Measurements from ENCODE around the gene COL9A1.
A peak's percentile ranks its signal among the peaks of the same experiment; 100 is the strongest.
"Not testable (repeated sequence)": the region's sequence is repeated elsewhere in the genome, so short reads cannot be mapped to it uniquely, and the experiment has no call there.

The COL9A1 gene

GRCh38 chr6:70314296-70314695, 11.4 kb upstream of the COL9A1 start:
- POLR2A ChIA-PET = no interaction called here
- CTCF ChIA-PET = interaction anchor here (0.9 kb wide), 1 partner anchor 372 kb away, joined by 3 read pairs; no protein-coding TSS in a partner anchor
- TF ChIP-seq ELF4 (IDR thresholded peaks at IDR 0.05) (no peak), FOXK2 (IDR thresholded peaks at IDR 0.05) (no peak), LEF1 (IDR thresholded peaks at IDR 0.05; ENCODE audit: borderline replicate concordance) (no peak), FOXM1 (IDR thresholded peaks at IDR 0.05; ENCODE audit: borderline replicate concordance) (no peak)
- TF ChIP-seq, protein P1, sequence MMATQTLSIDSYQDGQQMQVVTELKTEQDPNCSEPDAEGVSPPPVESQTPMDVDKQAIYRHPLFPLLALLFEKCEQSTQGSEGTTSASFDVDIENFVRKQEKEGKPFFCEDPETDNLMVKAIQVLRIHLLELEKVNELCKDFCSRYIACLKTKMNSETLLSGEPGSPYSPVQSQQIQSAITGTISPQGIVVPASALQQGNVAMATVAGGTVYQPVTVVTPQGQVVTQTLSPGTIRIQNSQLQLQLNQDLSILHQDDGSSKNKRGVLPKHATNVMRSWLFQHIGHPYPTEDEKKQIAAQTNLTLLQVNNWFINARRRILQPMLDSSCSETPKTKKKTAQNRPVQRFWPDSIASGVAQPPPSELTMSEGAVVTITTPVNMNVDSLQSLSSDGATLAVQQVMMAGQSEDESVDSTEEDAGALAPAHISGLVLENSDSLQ (IDR thresholded peaks at IDR 0.05) = no peak
- no peak for DNase-seq (ENCODE audit: extremely low spot score)

- POLR2A ChIA-PET = no interaction called here
- no peak for TF ChIP-seq FOXK2 (IDR thresholded peaks at IDR 0.05)
- no peak for TF ChIP-seq FOXM1 (IDR thresholded peaks at IDR 0.05; ENCODE audit: borderline replicate concordance)
- no peak for TF ChIP-seq LEF1 (IDR thresholded peaks at IDR 0.05; ENCODE audit: borderline replicate concordance)
- no peak for TF ChIP-seq HDGF (IDR thresholded peaks at IDR 0.05; ENCODE audit: borderline replicate concordance)
- TF ChIP-seq NFRKB (IDR thresholded peaks at IDR 0.05) = no peak
- TF ChIP-seq SP1 (IDR thresholded peaks at IDR 0.05) = no peak
- no peak for TF ChIP-seq ARNT (IDR thresholded peaks at IDR 0.05)
- TF ChIP-seq CTBP1 (IDR thresholded peaks at IDR 0.05; ENCODE audit: borderline replicate concordance) = no peak
- no peak for TF ChIP-seq SUZ12 (IDR thresholded peaks at IDR 0.05)
- no peak for TF ChIP-seq FOXA1 (IDR thresholded peaks at IDR 0.05)
- no peak for TF ChIP-seq TARDBP (IDR thresholded peaks at IDR 0.05)
- no peak for TF ChIP-seq ZNF384 (IDR thresholded peaks at IDR 0.05)
- TF ChIP-seq ELF4 (IDR thresholded peaks at IDR 0.05) = no peak
- TF ChIP-seq L3MBTL2 (conservative IDR thresholded peaks at IDR 0.05) = no peak
- CTCF ChIA-PET = interaction anchor here (0.7 to 4.1 kb wide), 3 partner anchors 26 to 572 kb away, joined by 3 to 64 read pairs (median 3); no protein-coding TSS in a partner anchor
- DNase-seq (ENCODE audit: extremely low spot score) = no peak
Observed at GRCh38 chr6:70312165-70312745, 9.4 kb upstream of the COL9A1 start.

GRCh38 chr6:70310063-70310694, 7.3 kb upstream of the COL9A1 start:
- TF ChIP-seq NFRKB (IDR thresholded peaks at IDR 0.05) (no peak), ARNT (IDR thresholded peaks at IDR 0.05) (no peak), BHLHE40 (IDR thresholded peaks at IDR 0.05; ENCODE audit: borderline replicate concordance) (no peak), ELF4 (IDR thresholded peaks at IDR 0.05) (no peak), FOXM1 (IDR thresholded peaks at IDR 0.05; ENCODE audit: borderline replicate concordance) (no peak), CTBP1 (IDR thresholded peaks at IDR 0.05; ENCODE audit: borderline replicate concordance) (no peak), TARDBP (IDR thresholded peaks at IDR 0.05) (no peak), FOXA1 (IDR thresholded peaks at IDR 0.05) (no peak), LEF1 (IDR thresholded peaks at IDR 0.05; ENCODE audit: borderline replicate concordance) (no peak), FOXK2 (IDR thresholded peaks at IDR 0.05) (no peak)
- TF ChIP-seq, protein P1 (IDR thresholded peaks at IDR 0.05) = no peak
- POLR2A ChIA-PET = interaction anchor here (1.0 kb wide), 1 partner anchor 103 kb away, joined by 5 read pairs; the partner anchor contains the start of gene FAM135A
- peak; percentile 11 for DNase-seq (ENCODE audit: extremely low spot score)
- CTCF ChIA-PET = interaction anchor here (0.8 to 4.1 kb wide), 13 partner anchors 17 to 704 kb away, joined by 3 to 64 read pairs (median 4); partner anchors contain the start of gene FAM135A

GRCh38 chr6:70309243-70309642, 6.4 kb upstream of the COL9A1 start:
- ChIA-PET POLR2A (no interaction called here), CTCF (interaction anchor here (0.8 to 4.1 kb wide), 7 partner anchors 17 to 576 kb away, joined by 3 to 64 read pairs (median 4); no protein-coding TSS in a partner anchor)
- DNase-seq (ENCODE audit: extremely low spot score) = no peak

DNA sequence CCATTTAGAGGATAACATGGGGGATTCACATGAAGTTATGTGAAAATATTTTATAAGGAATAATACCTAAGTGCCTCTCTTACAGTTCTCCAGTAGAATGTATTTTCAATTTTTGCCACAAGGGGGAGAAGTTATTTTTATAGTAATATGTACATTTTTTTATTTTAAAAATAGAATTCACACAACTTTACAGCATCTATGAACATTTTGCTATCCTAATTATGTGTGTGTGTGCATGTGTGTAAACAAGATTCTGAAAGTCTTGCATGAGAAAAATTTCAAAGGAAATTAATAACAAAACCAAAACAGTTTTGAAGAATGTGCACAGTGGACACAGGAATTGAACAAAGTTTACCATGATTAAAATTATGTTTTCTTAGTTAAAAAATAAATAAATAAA, 5.3 kb upstream of the COL9A1 start:
- CTCF ChIA-PET = interaction anchor here (2.4 to 4.1 kb wide), 2 partner anchors 61 to 87 kb away, joined by 17 to 64 read pairs; no protein-coding TSS in a partner anchor
- DNase-seq (ENCODE audit: extremely low spot score); POLR2A ChIA-PET: not testable (repeated sequence)

More at GRCh38 chr6:70309243-70309642, 6.4 kb upstream of the COL9A1 start:
- no peak for TF ChIP-seq L3MBTL2 (conservative IDR thresholded peaks at IDR 0.05)
- TF ChIP-seq FOXK2 (IDR thresholded peaks at IDR 0.05) = no peak
- TF ChIP-seq ZNF384 (IDR thresholded peaks at IDR 0.05) = no peak
- no peak for TF ChIP-seq SP1 (IDR thresholded peaks at IDR 0.05)
- TF ChIP-seq ARNT (IDR thresholded peaks at IDR 0.05) = no peak
- no peak for TF ChIP-seq LEF1 (IDR thresholded peaks at IDR 0.05; ENCODE audit: borderline replicate concordance)
- TF ChIP-seq NFRKB (IDR thresholded peaks at IDR 0.05) = no peak
- no peak for TF ChIP-seq FOXM1 (IDR thresholded peaks at IDR 0.05; ENCODE audit: borderline replicate concordance)
- no peak for TF ChIP-seq BHLHE40 (IDR thresholded peaks at IDR 0.05; ENCODE audit: borderline replicate concordance)
- no peak for TF ChIP-seq CTBP1 (IDR thresholded peaks at IDR 0.05; ENCODE audit: borderline replicate concordance)
- no peak for TF ChIP-seq SUZ12 (IDR thresholded peaks at IDR 0.05)

GRCh38 chr6:70307008-70307407, 4.1 kb upstream of the COL9A1 start:
- POLR2A ChIA-PET = no interaction called here
- CTCF ChIA-PET = interaction anchor here (0.8 to 1.3 kb wide), 2 partner anchors 45 to 62 kb away, joined by 4 to 5 read pairs; no protein-coding TSS in a partner anchor
- TF ChIP-seq ZNF384 (IDR thresholded peaks at IDR 0.05) (no peak), FOXA1 (IDR thresholded peaks at IDR 0.05) (no peak), SP1 (IDR thresholded peaks at IDR 0.05) (no peak)
- DNase-seq (ENCODE audit: extremely low spot score) = no peak

DNA sequence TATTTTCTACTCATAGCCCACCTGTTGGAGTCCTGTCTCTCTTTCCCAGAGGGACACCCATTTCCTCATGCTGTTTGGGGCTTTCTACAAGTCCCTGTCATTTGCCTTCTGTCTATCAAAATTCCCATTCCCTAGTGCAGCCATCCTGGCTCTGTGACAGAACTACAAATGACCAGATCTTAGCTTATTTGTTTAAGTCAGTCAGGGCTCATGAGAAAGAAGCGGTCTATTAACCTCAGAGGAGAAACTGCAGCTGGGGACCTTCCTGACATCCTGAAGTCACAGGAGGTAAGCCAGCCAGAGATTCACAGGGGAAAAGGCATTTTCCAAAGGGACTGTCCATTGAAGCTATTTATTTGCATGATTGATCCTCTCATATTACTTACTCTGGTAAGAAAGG, 1.7 kb upstream of the COL9A1 start:
- no peak for DNase-seq (ENCODE audit: extremely low spot score)
- CTCF ChIA-PET = interaction anchor here (2.9 kb wide), 1 partner anchor 83 kb away, joined by 10 read pairs; no protein-coding TSS in a partner anchor
- TF ChIP-seq SP1 (IDR thresholded peaks at IDR 0.05) (no peak), FOXA1 (IDR thresholded peaks at IDR 0.05) (no peak), CTBP1 (IDR thresholded peaks at IDR 0.05; ENCODE audit: borderline replicate concordance) (no peak), L3MBTL2 (conservative IDR thresholded peaks at IDR 0.05) (no peak), BHLHE40 (IDR thresholded peaks at IDR 0.05; ENCODE audit: borderline replicate concordance) (no peak), LEF1 (IDR thresholded peaks at IDR 0.05; ENCODE audit: borderline replicate concordance) (no peak), FOXM1 (IDR thresholded peaks at IDR 0.05; ENCODE audit: borderline replicate concordance) (no peak)
- POLR2A ChIA-PET = no interaction called here

Data from HEK293T (cell line).